Liver (tissue), 9 donors: ENCODE measurements around the gene MAP1LC3B. TPM values are rescaled to one million over a fixed set of nuclear protein-coding genes. Genes with fewer than 3 reads are reported as not detected.

ENCODE experiments used
- DNase-seq: peaks from one replicate; pipeline ENCODE4 v3.0.0-alpha.2; 2017; ENCODE audit warnings: low spot score
- H3K27ac ChIP-seq, 2 donors: one replicate each; pipeline ENCODE4 v1.7.0; 2013; ENCODE audit warnings: inconsistent platforms in 2 of 2, low read length in 2 of 2, control low read depth in 1 of 2, low read depth in 1 of 2, mild to moderate bottlenecking in 1 of 2
- H3K27me3 ChIP-seq, 4 donors: one replicate each; pipeline versions ENCODE4 v1.6.1 to v1.7.0; 2013; ENCODE audit warnings: low read length in 3 of 4, inconsistent platforms in 1 of 4, mild to moderate bottlenecking in 1 of 4, moderate library complexity in 1 of 4; ENCODE audit not compliant: control insufficient read depth in 4 of 4, insufficient read depth in 4 of 4
- H3K36me3 ChIP-seq, 4 donors: one replicate each; pipeline versions ENCODE4 v1.6.1 to v1.7.0; 2013; ENCODE audit warnings: low read length in 3 of 4, mild to moderate bottlenecking in 3 of 4, low read depth in 1 of 4, moderate library complexity in 1 of 4; ENCODE audit not compliant: control insufficient read depth in 4 of 4, insufficient read depth in 3 of 4
- H3K4me1 ChIP-seq, 4 donors: one replicate each; pipeline versions ENCODE4 v1.6.1 to v1.7.0; 2013; ENCODE audit warnings: low read length in 3 of 4, mild to moderate bottlenecking in 3 of 4, moderate library complexity in 1 of 4; ENCODE audit not compliant: control insufficient read depth in 4 of 4, insufficient read depth in 4 of 4
- H3K4me3 ChIP-seq, 3 donors: one replicate each; pipeline versions ENCODE4 v1.6.1 to v1.7.0; 2013; ENCODE audit warnings: low read length in 3 of 3, control low read depth in 1 of 3, low read depth in 1 of 3, mild to moderate bottlenecking in 1 of 3
- H3K9ac ChIP-seq, 2 donors: one replicate each; pipeline ENCODE4 v1.7.0; 2013; ENCODE audit warnings: low read length in 2 of 2, mild to moderate bottlenecking in 2 of 2, moderate library complexity in 2 of 2, control low read depth in 1 of 2, low read depth in 1 of 2
- H3K9me3 ChIP-seq, 4 donors: one replicate each; pipeline versions ENCODE4 v1.6.1 to v1.7.0; 2013; ENCODE audit warnings: low read length in 3 of 4; ENCODE audit not compliant: control insufficient read depth in 4 of 4
- ATF3 ChIP-seq: IDR thresholded peaks from 2 replicates; pipeline ENCODE4 v1.6.1; 2016; ENCODE audit warnings: antibody characterized with exemption
- CTCF ChIP-seq: fragments of 150-350 bp; IDR thresholded peaks from 2 replicates; pipeline ENCODE4 v1.5.1; 2017; ENCODE audit warnings: improper control_type of control experiment, low read depth, low read length; ENCODE audit not compliant: missing input control
- GABPA ChIP-seq, 2 donors: IDR thresholded peaks in 1 of 2; conservative IDR thresholded peaks in 1 of 2; 2 replicates each; pipeline ENCODE4 v1.6.1; 2016; ENCODE audit warnings: antibody characterized with exemption in 2 of 2, mild to moderate bottlenecking in 1 of 2, moderate library complexity in 1 of 2
- HNF4A ChIP-seq, 2 donors: conservative IDR thresholded peaks; 2 replicates each; pipeline ENCODE4 v1.6.1; 2016; ENCODE audit warnings: antibody characterized with exemption in 2 of 2, mild to moderate bottlenecking in 2 of 2
- HNF4G ChIP-seq: IDR thresholded peaks from 2 replicates; pipeline ENCODE4 v1.6.1; 2016; ENCODE audit warnings: antibody characterized with exemption
- JUND ChIP-seq, 2 donors: IDR thresholded peaks; 2 replicates each; pipeline ENCODE4 v1.6.1; 2016; ENCODE audit warnings: antibody characterized with exemption in 2 of 2
- MAX ChIP-seq: IDR thresholded peaks from 2 replicates; pipeline ENCODE4 v1.6.1; 2016; ENCODE audit warnings: antibody characterized with exemption
- NR2F2 ChIP-seq: IDR thresholded peaks from 2 replicates; pipeline ENCODE4 v1.6.1; 2016; ENCODE audit warnings: antibody characterized with exemption
- RAD21 ChIP-seq, 2 donors: IDR thresholded peaks; 2 replicates each; pipeline ENCODE4 v1.6.1; 2016; ENCODE audit warnings: antibody characterized with exemption in 2 of 2, mild to moderate bottlenecking in 2 of 2
- RXRA ChIP-seq, 2 donors: IDR thresholded peaks; 2 replicates each; pipeline ENCODE4 v1.6.1; 2017 to 2018; ENCODE audit warnings: antibody characterized with exemption in 2 of 2, mild to moderate bottlenecking in 1 of 2
- SP1 ChIP-seq: IDR thresholded peaks from 2 replicates; pipeline ENCODE4 v1.6.1; 2018; ENCODE audit warnings: antibody characterized with exemption, mild to moderate bottlenecking
- TAF1 ChIP-seq: conservative IDR thresholded peaks from 2 replicates; pipeline ENCODE4 v1.6.1; 2016; ENCODE audit warnings: antibody characterized with exemption, mild to moderate bottlenecking
- WGBS: extraction: QIAGEN DNeasy Blood & Tissue Kit; methylation state at CpG from one replicate; pipeline ENCODE4 v1.1.7; 2013; 5-methylcytosine and 5-hydroxymethylcytosine counted together
- polyA plus RNA-seq, 2 donors: library from polyadenylated mRNA; stranded (reverse) in 1 of 2; unstranded in 1 of 2; fragments of 200-250 nt in 1 of 2; fragments of >200 nt in 1 of 2; fragmentation: Nextera tagmentation in 1 of 2; extraction: Ambion mirVana in 1 of 2; gene quantifications; one replicate each; pipeline versions ENCODE4 v1.2.1 to v1.2.3, GENCODE V29; 2013 to 2015
- total RNA-seq, 2 donors: library from RNA; depleted of rRNA; stranded (reverse); fragments of >200 nt; gene quantifications; one replicate each; pipeline ENCODE4 v1.2.3, GENCODE V29; 2014
- donor health status: healthy.
- donor health status: healthy.
- donor health status: healthy.
- donor health status: healthy.
- donor health status: healthy.

Gene MAP1LC3B
- total and polyA plus RNA-seq, 4 donors = 10.3 to 36.3 (median 15.7) TPM

- H3K4me1 ChIP-seq = peaks cover 0 to 10% (median 4%) of the 10 kb centered on the region in 4 donors
- TF ChIP-seq ATF3 (no peak), RAD21 (IDR thresholded peaks at IDR 0.05) (no peak), SP1 (no peak)
- no peak overlapping the region for H3K9ac ChIP-seq
- 81% methylated on average over 9 of the region's 9 CpGs for WGBS
- no peaks in the 10 kb centered on the region for H3K9me3 ChIP-seq
- H3K36me3 ChIP-seq = peaks cover 0 to 3% (median under 1%) of the 10 kb centered on the region in 4 donors
- H3K27me3 ChIP-seq = no peaks in the 10 kb centered on the region
- H3K4me3 ChIP-seq = no peak overlapping the region
- H3K27ac ChIP-seq = no peak overlapping the region
- no peak for DNase-seq
Observed at GRCh38 chr16:87438611-87438985, 46.5 kb downstream of the MAP1LC3B start.

- no peak for DNase-seq
- 57% methylated on average over 10 of the region's 10 CpGs for WGBS
- no peak overlapping the region for H3K27ac ChIP-seq
- H3K9me3 ChIP-seq = no peaks in the 10 kb centered on the region
- TF ChIP-seq HNF4A (conservative IDR thresholded peaks at IDR 0.05) = peak; percentile 11 to 38
- TF ChIP-seq RXRA (IDR thresholded peaks at IDR 0.05) = peak; percentile 9 to 25
- no peak for TF ChIP-seq JUND (IDR thresholded peaks at IDR 0.05)
- H3K4me1 ChIP-seq = peaks cover 0 to 10% (median 4%) of the 10 kb centered on the region in 4 donors
- H3K27me3 ChIP-seq = no peaks in the 10 kb centered on the region
- H3K9ac ChIP-seq = no peak overlapping the region
- H3K4me3 ChIP-seq = no peak overlapping the region
- peaks cover 0 to 7% (median 3%) of the 10 kb centered on the region in 4 donors for H3K36me3 ChIP-seq
Observed at GRCh38 chr16:87439926-87440325, 47.8 kb downstream of the MAP1LC3B start.

- Histone ChIP-seq H3K9me3 (no peaks in the 10 kb centered on the region), H3K27me3 (no peaks in the 10 kb centered on the region), H3K36me3 (peaks cover 0 to 19% (median 5%) of the 10 kb centered on the region in 4 donors), H3K9ac (no peak overlapping the region), H3K4me1 (peaks cover 0 to 6% (median 1%) of the 10 kb centered on the region in 4 donors), H3K4me3 (no peak overlapping the region), H3K27ac (no peak overlapping the region)
- 98% methylated on average over 12 of the region's 12 CpGs for WGBS
- TF ChIP-seq CTCF (no peak), ATF3 (no peak), RXRA (IDR thresholded peaks at IDR 0.05) (no peak)
- DNase-seq = no peak
Observed at GRCh38 chr16:87441886-87442580, 49.9 kb downstream of the MAP1LC3B start.

GRCh38 chr16:87442581-87442966, 50.4 kb downstream of the MAP1LC3B start:
- DNase-seq = no peak
- Histone ChIP-seq H3K4me3 (no peak overlapping the region), H3K36me3 (peaks cover 0 to 22% (median 8%) of the 10 kb centered on the region in 4 donors), H3K27me3 (no peaks in the 10 kb centered on the region), H3K9ac (no peak overlapping the region), H3K9me3 (no peaks in the 10 kb centered on the region), H3K4me1 (peaks cover 0 to 6% (median 1%) of the 10 kb centered on the region in 4 donors), H3K27ac (no peak overlapping the region)
- TF ChIP-seq NR2F2 (no peak), SP1 (no peak), HNF4A (conservative IDR thresholded peaks at IDR 0.05) (no peak), HNF4G (no peak), MAX (no peak), TAF1 (no peak), RAD21 (IDR thresholded peaks at IDR 0.05) (no peak), CTCF (no peak), GABPA (IDR thresholded peaks at IDR 0.05 in 1 of 2, conservative IDR thresholded peaks at IDR 0.05 in 1 of 2) (no peak)
- WGBS = 95% methylated on average over 4 of the region's 4 CpGs
